Subcutaneous adipose tissue (tissue), 4 donors: ENCODE results near the gene POLR3E. TPM values are rescaled to one million over a fixed set of nuclear protein-coding genes. Genes with fewer than 3 reads are reported as not detected.

Experiments used
- total RNA-seq, 4 donors: library from RNA; depleted of rRNA; stranded (reverse); fragments of >200 nt; gene quantifications; one replicate each; pipeline ENCODE4 v1.1.0, GENCODE V29; 2016
- TF ChIP-seq, protein P1 (sequence below): fragments of 450-650 bp; IDR thresholded peaks from one replicate; pipeline ENCODE4 v1.5.1; 2016; ENCODE audit warnings: low read depth, mild to moderate bottlenecking, control low read depth, antibody characterized with exemption, moderate library complexity

POLR3E gene
- total RNA-seq, 4 donors from 2014 or later = 29.2 to 48.4 (median 40.5) TPM

DNA sequence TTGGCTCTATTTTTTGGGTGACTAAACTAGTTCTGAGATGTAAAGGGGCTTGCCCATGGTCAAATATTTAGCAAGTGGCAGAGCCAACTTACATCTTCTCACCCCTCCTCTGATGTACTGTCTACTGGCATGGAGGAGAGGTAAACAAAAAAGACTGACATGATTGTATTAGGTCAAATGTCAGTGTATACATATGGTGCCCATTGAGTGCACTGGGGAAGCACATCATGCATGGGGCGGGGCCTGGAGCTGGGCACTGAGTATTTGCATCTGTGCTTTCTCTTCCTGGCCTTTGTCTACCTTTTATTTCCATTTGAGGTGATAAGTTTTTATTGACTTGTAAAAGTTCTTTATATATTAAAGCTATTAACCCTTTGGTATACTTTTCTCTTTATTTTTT lies 22.3 kb upstream of the POLR3E start:
- TF ChIP-seq, protein P1, sequence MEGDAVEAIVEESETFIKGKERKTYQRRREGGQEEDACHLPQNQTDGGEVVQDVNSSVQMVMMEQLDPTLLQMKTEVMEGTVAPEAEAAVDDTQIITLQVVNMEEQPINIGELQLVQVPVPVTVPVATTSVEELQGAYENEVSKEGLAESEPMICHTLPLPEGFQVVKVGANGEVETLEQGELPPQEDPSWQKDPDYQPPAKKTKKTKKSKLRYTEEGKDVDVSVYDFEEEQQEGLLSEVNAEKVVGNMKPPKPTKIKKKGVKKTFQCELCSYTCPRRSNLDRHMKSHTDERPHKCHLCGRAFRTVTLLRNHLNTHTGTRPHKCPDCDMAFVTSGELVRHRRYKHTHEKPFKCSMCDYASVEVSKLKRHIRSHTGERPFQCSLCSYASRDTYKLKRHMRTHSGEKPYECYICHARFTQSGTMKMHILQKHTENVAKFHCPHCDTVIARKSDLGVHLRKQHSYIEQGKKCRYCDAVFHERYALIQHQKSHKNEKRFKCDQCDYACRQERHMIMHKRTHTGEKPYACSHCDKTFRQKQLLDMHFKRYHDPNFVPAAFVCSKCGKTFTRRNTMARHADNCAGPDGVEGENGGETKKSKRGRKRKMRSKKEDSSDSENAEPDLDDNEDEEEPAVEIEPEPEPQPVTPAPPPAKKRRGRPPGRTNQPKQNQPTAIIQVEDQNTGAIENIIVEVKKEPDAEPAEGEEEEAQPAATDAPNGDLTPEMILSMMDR = no peak

DNA sequence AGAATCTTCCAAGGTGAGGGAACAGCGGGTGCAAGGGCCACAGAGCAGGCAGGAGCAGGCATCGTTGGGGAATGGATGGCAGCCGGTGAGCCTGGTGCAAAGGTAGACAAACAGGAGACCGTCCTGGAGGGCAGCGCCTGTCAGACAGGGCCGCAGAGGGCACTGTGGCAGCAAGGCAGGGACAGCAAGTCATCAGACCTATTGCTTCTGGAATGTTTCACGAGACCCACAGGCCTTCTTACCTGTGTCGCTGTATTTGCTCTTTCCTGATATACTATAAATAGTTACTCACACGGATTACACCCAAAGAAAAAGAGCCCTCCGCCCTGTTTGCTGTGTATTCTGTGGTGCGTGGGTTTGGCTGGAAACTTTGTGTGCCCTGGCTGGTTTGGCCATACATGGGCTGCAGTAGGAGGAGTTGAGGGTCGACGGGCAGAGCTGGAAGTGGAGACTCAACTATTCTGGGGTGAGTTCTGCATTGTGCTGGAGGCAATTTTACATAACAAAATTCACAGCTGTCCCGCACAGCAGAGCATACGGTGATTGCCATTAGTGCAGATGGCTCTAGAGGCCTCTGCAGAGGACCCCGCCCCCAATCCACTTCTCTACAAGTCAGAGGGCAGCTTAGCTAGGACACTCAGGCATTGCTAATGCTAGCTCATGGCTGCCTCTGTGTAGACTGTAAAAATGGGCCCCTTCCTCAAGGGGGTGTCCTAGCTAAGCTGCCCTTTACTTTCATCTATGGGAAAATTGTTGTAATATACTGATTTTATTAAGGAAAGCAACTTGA lies 18.6 kb upstream of the POLR3E start:
- TF ChIP-seq, protein P1 = no peak

DNA sequence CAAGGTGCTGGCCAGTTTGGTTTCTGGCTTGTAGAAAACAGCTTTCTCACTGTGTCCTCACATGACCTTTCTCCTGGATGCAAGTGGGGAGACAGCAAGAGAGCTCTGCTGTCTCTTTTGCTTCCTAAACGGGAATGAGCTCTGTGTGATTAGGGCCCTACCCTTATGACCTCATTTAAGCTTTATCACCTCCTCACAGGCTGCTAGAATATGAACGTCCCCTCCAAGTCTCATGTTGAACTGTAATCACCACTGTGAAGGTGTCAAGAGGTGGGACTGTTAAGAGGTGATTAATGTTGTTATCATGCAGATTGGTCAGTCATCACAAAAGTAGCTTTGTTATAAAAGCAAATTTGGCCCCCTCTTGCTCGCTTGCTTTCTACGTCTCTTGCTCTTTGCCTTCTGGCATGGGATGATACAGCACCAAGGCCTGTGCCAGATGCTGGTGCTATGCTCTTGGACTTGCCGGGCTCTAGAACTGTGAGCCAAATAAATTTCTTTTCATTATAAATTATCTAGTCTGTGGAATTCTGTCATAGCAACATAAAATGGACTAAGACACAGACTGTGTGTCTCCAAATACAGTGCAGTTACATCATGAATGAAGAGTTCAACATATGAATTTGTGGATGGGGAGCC lies 14.8 kb upstream of the POLR3E start:
- TF ChIP-seq, protein P1 = no peak

DNA sequence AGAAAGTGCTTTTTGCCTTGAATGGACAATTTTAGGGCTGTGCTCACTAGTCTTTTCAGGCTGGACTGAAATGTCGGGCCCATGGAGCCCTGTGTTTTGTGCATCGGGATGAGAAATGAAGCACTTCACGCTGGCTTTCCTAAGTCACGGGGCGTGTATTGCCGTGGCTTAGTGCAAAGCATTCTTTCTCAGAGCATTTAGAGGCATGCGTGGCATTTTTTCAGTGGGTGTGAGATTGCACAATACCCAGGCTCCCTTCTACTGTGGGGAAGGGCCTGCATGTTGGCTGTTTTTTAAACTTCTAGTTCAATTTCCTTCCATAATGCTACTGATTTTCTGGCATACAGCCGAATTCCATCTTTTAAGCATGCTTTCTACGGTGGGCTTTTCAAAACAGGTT lies 12.6 kb upstream of the POLR3E start:
- TF ChIP-seq, protein P1 = no peak

DNA sequence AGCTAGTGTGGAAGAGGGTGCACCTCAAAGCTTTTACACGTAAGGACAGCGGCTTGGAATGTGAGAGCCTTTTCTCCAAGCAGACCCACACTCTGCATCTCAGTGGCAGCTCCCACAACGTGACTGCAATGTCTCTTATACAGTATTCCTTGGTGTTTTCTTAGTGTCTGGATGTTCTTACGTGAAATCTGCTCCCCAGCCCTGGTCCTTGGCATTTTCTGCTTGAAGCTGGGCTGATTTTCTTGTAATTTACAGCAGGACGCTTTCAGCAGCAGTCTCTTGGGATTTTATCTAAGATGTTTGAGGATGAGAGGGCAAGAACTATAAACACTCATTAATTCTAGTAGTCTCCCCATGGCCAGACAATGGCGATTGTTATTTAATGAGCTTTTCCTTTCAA lies 12.1 kb upstream of the POLR3E start:
- TF ChIP-seq, protein P1 = no peak

DNA sequence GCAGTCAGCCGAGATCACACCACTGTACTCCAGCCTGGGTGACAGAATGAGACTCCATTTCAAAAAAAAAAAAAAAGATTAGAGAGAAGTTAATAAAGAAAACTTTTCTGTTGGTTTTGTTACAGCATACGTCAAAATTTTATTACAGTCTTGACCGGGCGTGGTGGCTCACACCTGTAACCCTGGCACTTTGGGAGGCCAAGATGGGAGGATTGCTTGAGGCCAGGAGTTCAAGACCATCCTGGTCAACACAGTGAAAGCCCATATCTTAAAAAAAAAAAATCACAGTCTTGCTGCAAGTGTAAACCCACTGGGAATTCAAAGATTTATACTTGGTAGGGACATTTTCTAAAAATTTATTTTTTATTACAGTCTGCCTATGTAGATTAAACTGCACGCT lies 6.2 kb upstream of the POLR3E start:
- TF ChIP-seq, protein P1 = no peak

DNA sequence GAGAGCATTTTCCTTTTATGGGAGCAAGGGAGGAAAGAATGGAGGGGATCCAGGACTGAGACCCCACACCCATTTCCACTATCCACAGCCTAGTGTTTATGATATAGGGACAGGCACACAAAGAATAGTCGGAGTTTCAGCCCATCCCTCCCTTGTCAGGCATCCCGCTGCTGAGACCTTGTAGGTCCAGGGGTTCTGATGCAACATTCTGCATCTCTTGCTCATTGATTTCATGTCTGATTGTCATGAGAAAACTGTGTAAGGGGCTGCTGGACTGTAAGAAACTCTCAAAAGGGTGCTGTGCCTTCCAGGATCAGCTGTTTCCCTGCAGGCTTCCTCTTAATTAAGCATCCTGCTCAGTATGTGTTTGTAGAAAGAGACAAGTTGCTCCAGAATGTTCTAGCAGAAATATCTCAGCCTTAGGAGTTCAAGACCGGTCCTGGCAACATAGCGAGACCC lies 5.3 kb upstream of the POLR3E start:
- TF ChIP-seq, protein P1 = no peak
